B cell (primary cell): ENCODE measurements around the gene SNX11. TPM values are rescaled to one million over a fixed set of nuclear protein-coding genes. Genes with fewer than 3 reads are reported as not detected.

Source experiments
- ATAC-seq: fragments of 200-7000 bp; cut with Tn5 transposase; one replicate; pipeline ENCODE4 v1.10.0; 2021; ENCODE audit warnings: low read depth, mild to moderate bottlenecking, moderate number of reproducible peaks, moderate library complexity
- CTCF ChIA-PET: fragments of 350-600 bp; sonication (Branson Sonifier 250); formaldehyde crosslinking; loops from one replicate; lab custom pipeline; 2021; ENCODE audit warnings: antibody characterized with exemption, inconsistent platforms; lab: Charles Lee
- POLR2A ChIA-PET: fragments of 350-600 bp; sonication (Branson Sonifier 250); formaldehyde crosslinking; loops from one replicate; lab custom pipeline; 2021; ENCODE audit warnings: antibody characterized with exemption; lab: Charles Lee
- DNase-seq: peaks from one replicate; pipeline ENCODE4 v3.0.0; 2013
- H2AFZ ChIP-seq: 2 replicates; pipeline ENCODE4 v1.6.1; 2012; ENCODE audit warnings: mild to moderate bottlenecking, low read depth, low read length; ENCODE audit not compliant: insufficient read depth, poor library complexity, severe bottlenecking
- H3K27ac ChIP-seq, 2 donors: 1 replicate in 1 of 2; 2 replicates in 1 of 2; pipeline ENCODE4 v1.5.1; 2012 to 2013; ENCODE audit warnings: low read length in 2 of 2, mild to moderate bottlenecking in 2 of 2, moderate library complexity in 1 of 2
- H3K27me3 ChIP-seq, 4 experiments: fragments of 200-600 bp in 1 of 4; sonication (generic) in 1 of 4; replicated peaks in 1 of 4; 1 replicate in 2 of 4; 2 replicates in 2 of 4; pipeline versions ENCODE4 v1.6.1 to v1.7.0; 2013 to 2016; ENCODE audit warnings: low read length in 3 of 4, mild to moderate bottlenecking in 2 of 4, mixed read lengths in 1 of 4, moderate library complexity in 1 of 4; ENCODE audit not compliant: insufficient read depth in 4 of 4, control insufficient read depth in 3 of 4; ENCODE audit errors: control extremely low read depth in 1 of 4
- H3K36me3 ChIP-seq, 2 experiments: replicated peaks in 1 of 2; 1 replicate in 1 of 2; 2 replicates in 1 of 2; pipeline versions ENCODE4 v1.6.1 to v1.7.1; 2013; ENCODE audit warnings: low read length in 1 of 2; ENCODE audit not compliant: insufficient read depth in 2 of 2, control insufficient read depth in 1 of 2; ENCODE audit errors: control extremely low read depth in 1 of 2, extremely low read depth in 1 of 2
- H3K4me1 ChIP-seq, 2 donors: fragments of 200-600 bp in 1 of 2; sonication (generic) in 1 of 2; 1 replicate in 1 of 2; 2 replicates in 1 of 2; pipeline versions ENCODE4 v1.5.1 to v1.6.1; 2013 to 2017; ENCODE audit warnings: low read length in 2 of 2; ENCODE audit not compliant: control insufficient read depth in 2 of 2, insufficient read depth in 2 of 2
- H3K4me2 ChIP-seq: replicated peaks from 2 replicates; pipeline ENCODE3; 2012; ENCODE audit warnings: mild to moderate bottlenecking, low read depth, low read length; ENCODE audit not compliant: poor library complexity, severe bottlenecking
- H3K4me3 ChIP-seq, 5 experiments: fragments of 200-600 bp in 1 of 5; sonication (generic) in 1 of 5; 1 replicate in 3 of 5; 2 replicates in 2 of 5; pipeline versions ENCODE4 v1.5.1 to v1.7.0; 2011 to 2016; ENCODE audit warnings: low read length in 4 of 5, mild to moderate bottlenecking in 4 of 5, low read depth in 2 of 5, control low read depth in 1 of 5, moderate library complexity in 1 of 5; ENCODE audit not compliant: insufficient read depth in 1 of 5; ENCODE audit errors: control extremely low read depth in 1 of 5, extremely low read depth in 1 of 5
- H3K79me2 ChIP-seq: fragments of 200-600 bp; sonication (generic); one replicate; pipeline ENCODE4 v1.6.0; 2016; ENCODE audit warnings: low read length; ENCODE audit not compliant: control insufficient read depth, insufficient read depth
- H3K9ac ChIP-seq: fragments of 200-600 bp; sonication (generic); 2 replicates; pipeline ENCODE4 v1.6.1; 2017; ENCODE audit warnings: mild to moderate bottlenecking, low read length, moderate library complexity
- H3K9me3 ChIP-seq, 3 donors: one replicate each; pipeline versions ENCODE4 v1.6.1 to v1.7.1; 2013; ENCODE audit warnings: low read length in 2 of 3; ENCODE audit not compliant: control insufficient read depth in 2 of 3, insufficient read depth in 1 of 3; ENCODE audit errors: control extremely low read depth in 1 of 3
- H4K20me1 ChIP-seq: 2 replicates; pipeline ENCODE4 v1.6.0; 2012; ENCODE audit warnings: mild to moderate bottlenecking, low read length; ENCODE audit not compliant: insufficient read depth, control insufficient read depth, poor library complexity, severe bottlenecking
- H3K27ac Mint-ChIP-seq: one replicate; pipeline ENCODE4 v1.8.0; 2021; ENCODE audit warnings: mixed read lengths
- H3K27me3 Mint-ChIP-seq: one replicate; pipeline ENCODE4 v1.8.0; 2021; ENCODE audit warnings: mixed read lengths
- H3K4me1 Mint-ChIP-seq: one replicate; pipeline ENCODE4 v1.8.0; 2021; ENCODE audit warnings: mixed read lengths
- H3K4me3 Mint-ChIP-seq: one replicate; pipeline ENCODE4 v1.8.0; 2021; ENCODE audit warnings: mixed read lengths
- H3K9me3 Mint-ChIP-seq: one replicate; pipeline ENCODE4 v1.8.0; 2022; ENCODE audit warnings: mixed read lengths; ENCODE audit not compliant: insufficient read depth
- EZH2 ChIP-seq: IDR thresholded peaks from 2 replicates; pipeline ENCODE4 v1.6.1; 2012; ENCODE audit warnings: borderline replicate concordance, low read depth, mild to moderate bottlenecking, moderate library complexity, low read length; ENCODE audit not compliant: insufficient read depth, poor library complexity, severe bottlenecking
- WGBS: methylation state at CpG from one replicate; pipeline ENCODE4 v1.1.5; 2013; ENCODE audit warnings: missing lambda C conversion rate; ENCODE audit not compliant: insufficient coverage; 5-methylcytosine and 5-hydroxymethylcytosine counted together
- intact Hi-C: fragments of 100-400 bp; cut with micrococcal nuclease; formaldehyde crosslinking; loops from one replicate; pipeline ENCODE4 v1.10.0; 2022
- polyA plus RNA-seq: library from polyadenylated mRNA; depleted of rRNA; stranded (reverse); fragments of >200 nt; gene quantifications from 2 replicates; pipeline ENCODE4 v1.2.3, GENCODE V29; 2012
- total RNA-seq, 2 donors: library from RNA; stranded (reverse); fragments of 120-200 nt in 1 of 2; gene quantifications; 1 replicate in 1 of 2; 2 replicates in 1 of 2; pipeline versions ENCODE4 v1.2.3 to v1.2.4, GENCODE V29; 2013 to 2022
- TF ChIP-seq, protein P1 (sequence below): fragments of 200-600 bp; IDR thresholded peaks from one replicate; pipeline ENCODE4 v1.8.0; 2022; ENCODE audit warnings: antibody characterized with exemption, mild to moderate bottlenecking

Gene SNX11
- total and polyA plus RNA-seq, 2 donors (not counting 1 experiment from before 2014, with no cell fraction given): 25.6 to 42.0 TPM

DNA sequence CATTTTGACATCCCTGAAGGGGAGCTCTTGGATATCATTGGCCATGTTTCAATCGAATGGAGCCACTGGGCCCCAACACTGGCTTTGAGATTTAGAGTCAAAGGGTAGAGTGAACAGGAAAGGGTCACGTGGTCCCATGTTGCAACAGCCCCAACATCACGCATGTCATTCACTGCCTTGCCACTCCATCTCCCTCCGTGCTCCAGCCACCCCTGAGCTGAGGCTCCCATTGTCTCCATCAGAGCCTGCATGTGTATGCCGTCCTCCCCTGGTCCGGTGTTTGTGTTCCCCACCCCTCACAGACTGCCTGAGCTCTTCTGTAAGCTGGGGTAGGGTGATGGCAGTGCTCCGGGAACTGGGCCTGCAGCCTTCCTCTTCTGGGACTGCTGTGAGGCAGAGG, 47.3 kb upstream of the SNX11 start:
- intact Hi-C loops: no loop called here
- TF ChIP-seq, protein P1, sequence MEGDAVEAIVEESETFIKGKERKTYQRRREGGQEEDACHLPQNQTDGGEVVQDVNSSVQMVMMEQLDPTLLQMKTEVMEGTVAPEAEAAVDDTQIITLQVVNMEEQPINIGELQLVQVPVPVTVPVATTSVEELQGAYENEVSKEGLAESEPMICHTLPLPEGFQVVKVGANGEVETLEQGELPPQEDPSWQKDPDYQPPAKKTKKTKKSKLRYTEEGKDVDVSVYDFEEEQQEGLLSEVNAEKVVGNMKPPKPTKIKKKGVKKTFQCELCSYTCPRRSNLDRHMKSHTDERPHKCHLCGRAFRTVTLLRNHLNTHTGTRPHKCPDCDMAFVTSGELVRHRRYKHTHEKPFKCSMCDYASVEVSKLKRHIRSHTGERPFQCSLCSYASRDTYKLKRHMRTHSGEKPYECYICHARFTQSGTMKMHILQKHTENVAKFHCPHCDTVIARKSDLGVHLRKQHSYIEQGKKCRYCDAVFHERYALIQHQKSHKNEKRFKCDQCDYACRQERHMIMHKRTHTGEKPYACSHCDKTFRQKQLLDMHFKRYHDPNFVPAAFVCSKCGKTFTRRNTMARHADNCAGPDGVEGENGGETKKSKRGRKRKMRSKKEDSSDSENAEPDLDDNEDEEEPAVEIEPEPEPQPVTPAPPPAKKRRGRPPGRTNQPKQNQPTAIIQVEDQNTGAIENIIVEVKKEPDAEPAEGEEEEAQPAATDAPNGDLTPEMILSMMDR: no peak
- no peak for TF ChIP-seq EZH2
- Mint-ChIP-seq H3K4me1 (peaks cover 15% of the 10 kb centered on the region), H3K9me3 (no peaks in the 10 kb centered on the region), H3K27ac (no peak overlapping the region), H3K4me3 (no peak overlapping the region), H3K27me3 (no peaks in the 10 kb centered on the region)
- H3K9me3 ChIP-seq: no peaks in the 10 kb centered on the region
- H3K4me2 ChIP-seq: no peak overlapping the region
- CTCF ChIA-PET: interaction anchor here (2.8 kb wide), 1 partner anchor 20 kb away, joined by 11 read pairs; no protein-coding TSS in a partner anchor
- POLR2A ChIA-PET: no interaction called here
- ATAC-seq (no peak), DNase-seq (no peak)
- H2AFZ ChIP-seq: no peak overlapping the region
- no peak overlapping the region for H3K4me3 ChIP-seq
- H3K36me3 ChIP-seq: peaks cover 4 to 61% of the 10 kb centered on the region in 2 experiments
- 93% methylated on average over 3 of the region's 7 CpGs for WGBS
- H3K4me1 ChIP-seq: peaks cover 12 to 15% of the 10 kb centered on the region in 2 donors
- no peaks in the 10 kb centered on the region for H3K27me3 ChIP-seq
- H3K27ac ChIP-seq: no peak overlapping the region
- no peak overlapping the region for H3K9ac ChIP-seq
- H3K79me2 ChIP-seq: peaks cover 16% of the 10 kb centered on the region
- H4K20me1 ChIP-seq: peaks cover 30% of the 10 kb centered on the region

DNA sequence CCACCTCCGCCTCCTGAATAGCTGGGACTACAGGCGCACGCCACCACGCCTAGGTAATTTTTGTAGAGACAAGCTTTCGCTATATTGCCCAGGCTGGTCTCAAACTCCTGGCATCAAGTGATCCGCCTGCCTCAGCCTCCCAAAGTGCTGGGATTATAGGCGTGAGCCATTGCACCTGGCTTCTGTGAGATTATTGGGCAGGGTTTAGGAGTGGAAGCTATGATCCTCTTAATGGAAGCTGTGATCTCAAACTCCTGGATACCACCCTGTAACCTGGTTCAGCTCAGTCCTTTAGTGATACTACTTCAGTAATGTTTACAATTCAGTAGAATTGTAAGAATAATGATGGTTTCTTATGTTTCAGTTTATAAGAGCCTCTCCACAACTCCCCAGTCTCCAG, 45.3 kb upstream of the SNX11 start:
- 96% methylated on average over 7 of the region's 7 CpGs for WGBS
- ChIA-PET POLR2A (no interaction called here), CTCF (interaction anchor here (0.8 to 1.6 kb wide), 8 partner anchors 11 to 68 kb away, joined by 3 to 5 read pairs (median 4); no protein-coding TSS in a partner anchor)
- ATAC-seq (no peak), DNase-seq (no peak)
- H3K4me1 Mint-ChIP-seq: no peaks in the 10 kb centered on the region
- Histone ChIP-seq H3K4me3 (no peak overlapping the region), H3K9me3 (no peaks in the 10 kb centered on the region), H3K27me3 (no peaks in the 10 kb centered on the region), H3K36me3 (peaks cover 7 to 63% of the 10 kb centered on the region in 2 experiments), H3K9ac (no peak overlapping the region), H3K27ac (no peak overlapping the region), H2AFZ (no peak overlapping the region), H4K20me1 (peaks cover 17% of the 10 kb centered on the region), H3K4me2 (no peak overlapping the region), H3K79me2 (no peaks in the 10 kb centered on the region), H3K4me1 (no peaks in the 10 kb centered on the region)
- H3K27ac Mint-ChIP-seq: no peak overlapping the region
- H3K4me3 Mint-ChIP-seq: no peak overlapping the region
- TF ChIP-seq EZH2: no peak
- TF ChIP-seq, protein P1: no peak
- no peaks in the 10 kb centered on the region for H3K27me3 Mint-ChIP-seq
- H3K9me3 Mint-ChIP-seq: no peaks in the 10 kb centered on the region
- intact Hi-C loops: no loop called here
